Liver (tissue), 9 donors: Measurements from ENCODE around the gene ITM2A. TPM values are rescaled to one million over a fixed set of nuclear protein-coding genes. Genes with fewer than 3 reads are reported as not detected.

Source experiments
- DNase-seq: peaks from one replicate; pipeline ENCODE4 v3.0.0-alpha.2; 2017; ENCODE audit warnings: low spot score
- H3K27ac ChIP-seq, 2 donors: one replicate each; pipeline ENCODE4 v1.7.0; 2013; ENCODE audit warnings: inconsistent platforms in 2 of 2, low read length in 2 of 2, control low read depth in 1 of 2, low read depth in 1 of 2, mild to moderate bottlenecking in 1 of 2
- H3K27me3 ChIP-seq, 4 donors: one replicate each; pipeline versions ENCODE4 v1.6.1 to v1.7.0; 2013; ENCODE audit warnings: low read length in 3 of 4, inconsistent platforms in 1 of 4, mild to moderate bottlenecking in 1 of 4, moderate library complexity in 1 of 4; ENCODE audit not compliant: control insufficient read depth in 4 of 4, insufficient read depth in 4 of 4
- H3K36me3 ChIP-seq, 4 donors: one replicate each; pipeline versions ENCODE4 v1.6.1 to v1.7.0; 2013; ENCODE audit warnings: low read length in 3 of 4, mild to moderate bottlenecking in 3 of 4, low read depth in 1 of 4, moderate library complexity in 1 of 4; ENCODE audit not compliant: control insufficient read depth in 4 of 4, insufficient read depth in 3 of 4
- H3K4me1 ChIP-seq, 4 donors: one replicate each; pipeline versions ENCODE4 v1.6.1 to v1.7.0; 2013; ENCODE audit warnings: low read length in 3 of 4, mild to moderate bottlenecking in 3 of 4, moderate library complexity in 1 of 4; ENCODE audit not compliant: control insufficient read depth in 4 of 4, insufficient read depth in 4 of 4
- H3K4me3 ChIP-seq, 3 donors: one replicate each; pipeline versions ENCODE4 v1.6.1 to v1.7.0; 2013; ENCODE audit warnings: low read length in 3 of 3, control low read depth in 1 of 3, low read depth in 1 of 3, mild to moderate bottlenecking in 1 of 3
- H3K9ac ChIP-seq, 2 donors: one replicate each; pipeline ENCODE4 v1.7.0; 2013; ENCODE audit warnings: low read length in 2 of 2, mild to moderate bottlenecking in 2 of 2, moderate library complexity in 2 of 2, control low read depth in 1 of 2, low read depth in 1 of 2
- H3K9me3 ChIP-seq, 4 donors: one replicate each; pipeline versions ENCODE4 v1.6.1 to v1.7.0; 2013; ENCODE audit warnings: low read length in 3 of 4; ENCODE audit not compliant: control insufficient read depth in 4 of 4
- ATF3 ChIP-seq: IDR thresholded peaks from 2 replicates; pipeline ENCODE4 v1.6.1; 2016; ENCODE audit warnings: antibody characterized with exemption
- CTCF ChIP-seq: fragments of 150-350 bp; IDR thresholded peaks from 2 replicates; pipeline ENCODE4 v1.5.1; 2017; ENCODE audit warnings: improper control_type of control experiment, low read depth, low read length; ENCODE audit not compliant: missing input control
- EGR1 ChIP-seq, 2 donors: IDR thresholded peaks; 2 replicates each; pipeline ENCODE4 v1.6.1; 2016 to 2018; ENCODE audit warnings: antibody characterized with exemption in 2 of 2, low read depth in 2 of 2
- FOXA1 ChIP-seq: IDR thresholded peaks from 2 replicates; pipeline ENCODE4 v1.6.1; 2016; ENCODE audit warnings: antibody characterized with exemption
- FOXA2 ChIP-seq: IDR thresholded peaks from 2 replicates; pipeline ENCODE4 v1.6.1; 2016; ENCODE audit warnings: antibody characterized with exemption
- GABPA ChIP-seq, 2 donors: IDR thresholded peaks in 1 of 2; conservative IDR thresholded peaks in 1 of 2; 2 replicates each; pipeline ENCODE4 v1.6.1; 2016; ENCODE audit warnings: antibody characterized with exemption in 2 of 2, mild to moderate bottlenecking in 1 of 2, moderate library complexity in 1 of 2
- HNF4A ChIP-seq, 2 donors: conservative IDR thresholded peaks; 2 replicates each; pipeline ENCODE4 v1.6.1; 2016; ENCODE audit warnings: antibody characterized with exemption in 2 of 2, mild to moderate bottlenecking in 2 of 2
- JUND ChIP-seq, 2 donors: IDR thresholded peaks; 2 replicates each; pipeline ENCODE4 v1.6.1; 2016; ENCODE audit warnings: antibody characterized with exemption in 2 of 2
- MAX ChIP-seq: IDR thresholded peaks from 2 replicates; pipeline ENCODE4 v1.6.1; 2016; ENCODE audit warnings: antibody characterized with exemption
- RAD21 ChIP-seq, 2 donors: IDR thresholded peaks; 2 replicates each; pipeline ENCODE4 v1.6.1; 2016; ENCODE audit warnings: antibody characterized with exemption in 2 of 2, mild to moderate bottlenecking in 2 of 2
- REST ChIP-seq: IDR thresholded peaks from 2 replicates; pipeline ENCODE4 v1.6.1; 2016; ENCODE audit warnings: antibody characterized with exemption, mild to moderate bottlenecking
- RXRA ChIP-seq, 2 donors: IDR thresholded peaks; 2 replicates each; pipeline ENCODE4 v1.6.1; 2017 to 2018; ENCODE audit warnings: antibody characterized with exemption in 2 of 2, mild to moderate bottlenecking in 1 of 2
- SP1 ChIP-seq: IDR thresholded peaks from 2 replicates; pipeline ENCODE4 v1.6.1; 2018; ENCODE audit warnings: antibody characterized with exemption, mild to moderate bottlenecking
- TAF1 ChIP-seq: conservative IDR thresholded peaks from 2 replicates; pipeline ENCODE4 v1.6.1; 2016; ENCODE audit warnings: antibody characterized with exemption, mild to moderate bottlenecking
- ZBTB33 ChIP-seq: IDR thresholded peaks from 2 replicates; pipeline ENCODE4 v1.6.1; 2016; ENCODE audit warnings: antibody characterized with exemption
- WGBS: extraction: QIAGEN DNeasy Blood & Tissue Kit; methylation state at CpG from one replicate; pipeline ENCODE4 v1.1.7; 2013; 5-methylcytosine and 5-hydroxymethylcytosine counted together
- polyA plus RNA-seq, 2 donors: library from polyadenylated mRNA; stranded (reverse) in 1 of 2; unstranded in 1 of 2; fragments of 200-250 nt in 1 of 2; fragments of >200 nt in 1 of 2; fragmentation: Nextera tagmentation in 1 of 2; extraction: Ambion mirVana in 1 of 2; gene quantifications; one replicate each; pipeline versions ENCODE4 v1.2.1 to v1.2.3, GENCODE V29; 2013 to 2015
- total RNA-seq, 2 donors: library from RNA; depleted of rRNA; stranded (reverse); fragments of >200 nt; gene quantifications; one replicate each; pipeline ENCODE4 v1.2.3, GENCODE V29; 2014
- donor health status: healthy.
- donor health status: healthy.
- donor health status: healthy.
- donor health status: healthy.
- donor health status: healthy.

The ITM2A gene
- total and polyA plus RNA-seq, 4 donors: 1.2 to 12.8 (median 3.4) TPM

- no peaks in the 10 kb centered on the region for H3K27me3 ChIP-seq
- no peak for DNase-seq
- H3K4me3 ChIP-seq: no peak overlapping the region
- no peak overlapping the region for H3K27ac ChIP-seq
- WGBS: 28% methylated on average over 6 of the region's 6 CpGs
- H3K4me1 ChIP-seq: no peaks in the 10 kb centered on the region
- no peaks in the 10 kb centered on the region for H3K36me3 ChIP-seq
- H3K9me3 ChIP-seq: no peaks in the 10 kb centered on the region
- peak overlapping the region in 1 of 2 donors; percentile 31 for H3K9ac ChIP-seq
- no peak for TF ChIP-seq EGR1 (IDR thresholded peaks at IDR 0.05; ENCODE audit: low read depth in 2 of 2)
- TF ChIP-seq TAF1: no peak
- peak; percentile 33 to 54 for TF ChIP-seq RAD21 (IDR thresholded peaks at IDR 0.05)
- TF ChIP-seq JUND (IDR thresholded peaks at IDR 0.05): no peak
- no peak for TF ChIP-seq HNF4A (conservative IDR thresholded peaks at IDR 0.05)
- TF ChIP-seq ATF3: no peak
- no peak for TF ChIP-seq FOXA2
These were observed 45.8 kb upstream of the ITM2A start for GRCh38 chrX:79412972-79413371.

GRCh38 chrX:79412166-79412565, 45.0 kb upstream of the ITM2A start:
- no peaks in the 10 kb centered on the region for H3K27me3 ChIP-seq
- WGBS: 54% methylated on average over 3 of the region's 3 CpGs
- DNase-seq: no peak

GRCh38 chrX:79409657-79410056, 42.5 kb upstream of the ITM2A start:
- Histone ChIP-seq H3K27ac (no peak overlapping the region), H3K9me3 (no peaks in the 10 kb centered on the region), H3K4me3 (no peak overlapping the region), H3K36me3 (no peaks in the 10 kb centered on the region), H3K9ac (no peak overlapping the region), H3K4me1 (no peaks in the 10 kb centered on the region), H3K27me3 (no peaks in the 10 kb centered on the region)
- no peak for DNase-seq
- TF ChIP-seq FOXA1 (no peak), EGR1 (IDR thresholded peaks at IDR 0.05; ENCODE audit: low read depth in 2 of 2) (no peak), MAX (no peak), TAF1 (no peak), FOXA2 (no peak), GABPA (IDR thresholded peaks at IDR 0.05 in 1 of 2, conservative IDR thresholded peaks at IDR 0.05 in 1 of 2) (no peak), HNF4A (conservative IDR thresholded peaks at IDR 0.05) (no peak), RXRA (IDR thresholded peaks at IDR 0.05) (no peak), ZBTB33 (no peak), REST (no peak), JUND (IDR thresholded peaks at IDR 0.05) (no peak)

More at GRCh38 chrX:79412166-79412565, 45.0 kb upstream of the ITM2A start:
- Histone ChIP-seq H3K36me3 (no peaks in the 10 kb centered on the region), H3K9ac (no peak overlapping the region), H3K9me3 (no peaks in the 10 kb centered on the region), H3K4me3 (no peak overlapping the region), H3K27ac (no peak overlapping the region), H3K4me1 (no peaks in the 10 kb centered on the region)
- no peak for TF ChIP-seq EGR1 (IDR thresholded peaks at IDR 0.05; ENCODE audit: low read depth in 2 of 2)
- TF ChIP-seq JUND (IDR thresholded peaks at IDR 0.05): no peak
- no peak for TF ChIP-seq RAD21 (IDR thresholded peaks at IDR 0.05)
- TF ChIP-seq CTCF: no peak
- no peak for TF ChIP-seq SP1
- TF ChIP-seq MAX: no peak
- TF ChIP-seq GABPA (IDR thresholded peaks at IDR 0.05 in 1 of 2, conservative IDR thresholded peaks at IDR 0.05 in 1 of 2): no peak
